ENCODE results near the gene AMOTL1.

- no peak for TF ChIP-seq CTCF (IDR thresholded peaks at IDR 0.05; ENCODE audit: extremely low read depth in 1 of 2, insufficient read depth in 1 of 2, low read depth in 1 of 2, low read length in 2 of 2)
- TF ChIP-seq MAX (IDR thresholded peaks at IDR 0.05; ENCODE audit: insufficient read depth, insufficient read length) = no peak
- no peak for TF ChIP-seq EZH2 (IDR thresholded peaks at IDR 0.05; ENCODE audit: borderline replicate concordance, low read depth, low read length, severe bottlenecking)
- TF ChIP-seq JUN (IDR thresholded peaks at IDR 0.05; ENCODE audit: borderline replicate concordance, insufficient read depth, insufficient read length, low read depth) = no peak
Measured at GRCh38 chr11:94803491-94803890, 35.3 kb downstream of the AMOTL1 start.

Measured in endothelial cell of umbilical vein (primary cell).